ENCODE results near the gene PKP1. TPM values are rescaled to one million over a fixed set of nuclear protein-coding genes. Genes with fewer than 3 reads are reported as not detected.

Gene PKP1
- polyA plus RNA-seq, 3 donors from 2014 or later, result not detected

GRCh38 chr1:201381130-201381529, 97.8 kb downstream of the PKP1 start:
- DNase-seq, result no peak
- Mint-ChIP-seq H3K4me3 (no peak overlapping the region), H3K27ac (no peak overlapping the region), H3K9me3 (no peaks in the 10 kb centered on the region), H3K27me3 (ENCODE audit: low read depth in 3 of 3) (peaks cover 0 to 4% (median 2%) of the 10 kb centered on the region in 3 donors), H3K36me3 (no peaks in the 10 kb centered on the region), H3K4me1 (no peaks in the 10 kb centered on the region)

Other genes starting within 250 kb of the PKP1 start
- not detected for gene CACNA1S, start 171.1 kb upstream of the PKP1 start, polyA plus RNA-seq
- under 1 TPM in 1 of 3 donors, not detected in 2; 0.11 TPM for gene ASCL5, start 156.3 kb upstream of the PKP1 start, polyA plus RNA-seq
- gene TMEM9, start 129.0 kb upstream of the PKP1 start, polyA plus RNA-seq, result 10 to 100 TPM; 32.6 to 66.7 (median 38.9) TPM
- not detected for gene IGFN1, start 92.7 kb upstream of the PKP1 start, polyA plus RNA-seq
- gene TNNT2, start 94.2 kb downstream of the PKP1 start, polyA plus RNA-seq, result not detected
- gene LAD1, start 115.8 kb downstream of the PKP1 start, polyA plus RNA-seq, result not detected
- not detected for gene TNNI1, start 138.2 kb downstream of the PKP1 start, polyA plus RNA-seq
- gene PHLDA3, start 185.7 kb downstream of the PKP1 start, polyA plus RNA-seq, result 10 to 100 TPM in 1 of 3 donors, under 1 TPM in 1, not detected in 1; 0.62 to 10.8 TPM
- 10 to 100 TPM; 58.0 to 72.9 (median 61.8) TPM for gene CSRP1, start 223.6 kb downstream of the PKP1 start, polyA plus RNA-seq

All from immature natural killer cell (primary cell).